GM06990 (cell line): ENCODE results near the gene CDH4.
"Not testable (repeated sequence)": the region's sequence is repeated elsewhere in the genome, so short reads cannot be mapped to it uniquely, and the experiment has no call there.

Experiments
- DNase-seq: peaks from one replicate; pipeline ENCODE4 v3.0.0-alpha.2; 2011; ENCODE audit not compliant: insufficient read length; ENCODE audit errors: extremely low read depth
- H3K27me3 ChIP-seq: replicated peaks from 2 replicates; pipeline ENCODE4 v1.6.0; 2011; ENCODE audit warnings: low read length; ENCODE audit not compliant: control insufficient read depth, insufficient read depth
- H3K36me3 ChIP-seq: 2 replicates; pipeline ENCODE4 v1.5.1; 2011; ENCODE audit warnings: low read length; ENCODE audit not compliant: control insufficient read depth, insufficient read depth
- H3K4me3 ChIP-seq: replicated peaks from 2 replicates; pipeline ENCODE4 v1.5.1; 2011; ENCODE audit warnings: low read depth, mild to moderate bottlenecking, control low read depth, low read length
- TF ChIP-seq, protein P1 (sequence below): IDR thresholded peaks from 2 replicates; pipeline ENCODE4 v1.5.1; 2011; ENCODE audit warnings: low read length, control low read depth, mild to moderate bottlenecking, inconsistent platforms; ENCODE audit not compliant: insufficient read depth, poor library complexity, severe bottlenecking

Gene CDH4

GRCh38 chr20:61267241-61267640, 15.2 kb downstream of the CDH4 start:
- no peak for DNase-seq
- Histone ChIP-seq H3K4me3 (no peak overlapping the region), H3K36me3 (no peaks in the 10 kb centered on the region), H3K27me3 (no peaks in the 10 kb centered on the region)
- TF ChIP-seq, protein P1, sequence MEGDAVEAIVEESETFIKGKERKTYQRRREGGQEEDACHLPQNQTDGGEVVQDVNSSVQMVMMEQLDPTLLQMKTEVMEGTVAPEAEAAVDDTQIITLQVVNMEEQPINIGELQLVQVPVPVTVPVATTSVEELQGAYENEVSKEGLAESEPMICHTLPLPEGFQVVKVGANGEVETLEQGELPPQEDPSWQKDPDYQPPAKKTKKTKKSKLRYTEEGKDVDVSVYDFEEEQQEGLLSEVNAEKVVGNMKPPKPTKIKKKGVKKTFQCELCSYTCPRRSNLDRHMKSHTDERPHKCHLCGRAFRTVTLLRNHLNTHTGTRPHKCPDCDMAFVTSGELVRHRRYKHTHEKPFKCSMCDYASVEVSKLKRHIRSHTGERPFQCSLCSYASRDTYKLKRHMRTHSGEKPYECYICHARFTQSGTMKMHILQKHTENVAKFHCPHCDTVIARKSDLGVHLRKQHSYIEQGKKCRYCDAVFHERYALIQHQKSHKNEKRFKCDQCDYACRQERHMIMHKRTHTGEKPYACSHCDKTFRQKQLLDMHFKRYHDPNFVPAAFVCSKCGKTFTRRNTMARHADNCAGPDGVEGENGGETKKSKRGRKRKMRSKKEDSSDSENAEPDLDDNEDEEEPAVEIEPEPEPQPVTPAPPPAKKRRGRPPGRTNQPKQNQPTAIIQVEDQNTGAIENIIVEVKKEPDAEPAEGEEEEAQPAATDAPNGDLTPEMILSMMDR = no peak

GRCh38 chr20:61268024-61268423, 16.0 kb downstream of the CDH4 start:
- no peak for DNase-seq
- Histone ChIP-seq H3K27me3 (no peaks in the 10 kb centered on the region), H3K4me3 (no peak overlapping the region), H3K36me3 (no peaks in the 10 kb centered on the region)
- TF ChIP-seq, protein P1 = no peak

DNA sequence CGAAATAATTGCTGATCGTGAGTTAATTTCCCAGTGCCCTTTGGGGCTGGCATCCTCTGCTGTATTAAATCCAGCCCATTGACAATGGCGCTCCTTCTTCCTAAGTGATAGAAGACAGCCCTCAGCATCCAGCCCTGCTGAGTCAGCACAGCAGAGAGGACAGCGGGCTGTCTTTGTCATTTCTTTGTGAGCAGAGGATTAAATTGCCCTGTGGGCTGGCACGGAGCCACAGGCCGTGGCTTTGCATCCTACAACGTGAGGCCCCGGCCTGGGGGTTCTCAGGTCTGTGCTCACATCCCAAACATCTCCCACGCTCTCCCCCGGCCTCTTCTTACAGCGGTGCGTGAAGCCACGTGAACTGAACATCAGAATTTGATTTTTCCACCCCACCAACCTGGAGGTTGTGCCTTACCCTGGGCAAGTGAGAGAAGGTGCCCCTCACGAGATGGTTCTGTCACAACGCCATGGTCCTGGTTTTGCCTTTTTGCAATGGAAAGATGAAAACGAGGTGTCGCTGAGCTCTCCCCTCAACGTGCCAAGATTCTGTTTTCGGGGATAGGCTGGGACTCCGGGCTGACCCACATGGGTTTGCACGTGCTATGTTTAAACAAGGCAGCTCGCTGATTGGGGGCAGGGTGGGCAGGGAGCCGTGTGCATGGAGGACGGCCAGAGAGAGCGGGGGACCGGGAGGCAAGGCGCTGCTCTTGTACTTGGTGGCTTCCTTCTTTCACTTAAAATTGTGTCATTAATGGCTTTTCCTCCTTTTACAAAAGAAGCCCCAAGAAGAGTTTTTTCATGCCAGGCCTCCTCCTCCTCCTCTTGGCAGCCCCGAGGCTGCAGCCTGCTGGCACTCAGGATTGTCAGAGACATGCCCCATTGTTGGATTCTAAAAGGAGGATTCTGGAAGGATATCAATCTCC, 19.5 kb downstream of the CDH4 start:
- Histone ChIP-seq H3K36me3 (no peaks in the 10 kb centered on the region), H3K4me3 (no peak overlapping the region), H3K27me3 (no peaks in the 10 kb centered on the region)
- TF ChIP-seq, protein P1 = no peak
- no peak for DNase-seq

- DNase-seq, H3K4me3 ChIP-seq, H3K36me3 ChIP-seq, H3K27me3 ChIP-seq: not testable (repeated sequence)
Observed at GRCh38 chr20:61273024-61273423, 21.0 kb downstream of the CDH4 start.

DNA sequence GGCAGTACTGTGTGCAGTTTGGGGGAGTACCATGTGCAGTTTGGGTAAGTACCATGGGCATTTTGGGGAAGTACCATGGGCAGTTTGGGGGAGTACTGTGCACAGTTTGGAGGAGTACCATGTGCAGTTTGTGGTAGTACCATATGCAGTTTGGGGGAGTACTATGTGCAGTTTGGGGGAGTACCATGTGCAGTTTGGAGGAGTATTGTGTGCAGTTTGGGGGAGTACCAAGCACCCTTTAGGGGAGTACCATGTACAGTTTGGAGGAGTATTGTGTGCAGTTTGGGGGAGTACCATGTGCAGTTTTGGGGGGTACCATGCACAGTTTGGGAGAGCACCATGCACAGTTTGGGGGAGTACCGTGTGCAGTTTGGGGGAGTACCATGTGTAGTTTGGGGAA, 21.6 kb downstream of the CDH4 start:
- H3K36me3 ChIP-seq, DNase-seq, H3K27me3 ChIP-seq, H3K4me3 ChIP-seq: not testable (repeated sequence)

GRCh38 chr20:61274326-61274725, 22.3 kb downstream of the CDH4 start:
- Histone ChIP-seq H3K4me3 (no peak overlapping the region), H3K36me3 (no peaks in the 10 kb centered on the region), H3K27me3 (no peaks in the 10 kb centered on the region)
- TF ChIP-seq, protein P1 = no peak
- no peak for DNase-seq
